ENCODE results near the gene ULBP3.

DNA sequence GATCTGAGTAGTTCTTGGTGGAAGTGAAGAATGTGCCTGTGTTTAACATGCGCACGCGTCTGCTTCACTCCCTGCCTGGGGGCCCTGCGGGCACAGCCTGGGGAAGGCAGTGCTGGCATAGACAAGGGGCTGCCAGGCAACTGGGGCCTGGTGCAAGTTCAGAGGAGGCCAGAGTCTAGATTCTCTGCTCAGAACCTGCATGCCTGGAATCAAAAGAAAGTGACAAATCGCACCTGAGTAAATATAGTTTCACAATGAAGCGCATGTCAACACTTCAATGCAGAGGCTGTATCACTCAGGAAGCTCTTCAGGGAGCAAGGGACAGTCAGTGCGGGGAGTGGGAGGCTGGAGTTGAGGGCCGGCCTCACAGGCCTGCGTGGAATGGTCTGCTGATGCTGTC is 49.7 kb upstream of the ULBP3 start:
- TF ChIP-seq, protein P1, sequence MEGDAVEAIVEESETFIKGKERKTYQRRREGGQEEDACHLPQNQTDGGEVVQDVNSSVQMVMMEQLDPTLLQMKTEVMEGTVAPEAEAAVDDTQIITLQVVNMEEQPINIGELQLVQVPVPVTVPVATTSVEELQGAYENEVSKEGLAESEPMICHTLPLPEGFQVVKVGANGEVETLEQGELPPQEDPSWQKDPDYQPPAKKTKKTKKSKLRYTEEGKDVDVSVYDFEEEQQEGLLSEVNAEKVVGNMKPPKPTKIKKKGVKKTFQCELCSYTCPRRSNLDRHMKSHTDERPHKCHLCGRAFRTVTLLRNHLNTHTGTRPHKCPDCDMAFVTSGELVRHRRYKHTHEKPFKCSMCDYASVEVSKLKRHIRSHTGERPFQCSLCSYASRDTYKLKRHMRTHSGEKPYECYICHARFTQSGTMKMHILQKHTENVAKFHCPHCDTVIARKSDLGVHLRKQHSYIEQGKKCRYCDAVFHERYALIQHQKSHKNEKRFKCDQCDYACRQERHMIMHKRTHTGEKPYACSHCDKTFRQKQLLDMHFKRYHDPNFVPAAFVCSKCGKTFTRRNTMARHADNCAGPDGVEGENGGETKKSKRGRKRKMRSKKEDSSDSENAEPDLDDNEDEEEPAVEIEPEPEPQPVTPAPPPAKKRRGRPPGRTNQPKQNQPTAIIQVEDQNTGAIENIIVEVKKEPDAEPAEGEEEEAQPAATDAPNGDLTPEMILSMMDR (IDR thresholded peaks at IDR 0.05): no peak
- TF ChIP-seq EZH2 (IDR thresholded peaks at IDR 0.05) (no peak), EZH2phosphoT487 (IDR thresholded peaks at IDR 0.05) (no peak)
